ENCODE measurements around the gene GRIP1.

Gene GRIP1

GRCh38 chr12:66678338-66679275, at the start of gene GRIP1:
Gene GRIP1 (minus strand): TSS chr12:66679076. CDS start chr12:66678904, 172 bp downstream.
- DNase-seq (ENCODE audit: low read depth in 3 of 3), result no peak

GRCh38 chr12:66726556-66726955, 47.7 kb upstream of the GRIP1 start:
- no peak for DNase-seq (ENCODE audit: low read depth in 3 of 3)

- DNase-seq (ENCODE audit: low read depth in 3 of 3), result no peak
Measured at GRCh38 chr12:66725031-66725430, 46.2 kb upstream of the GRIP1 start.

- no peak for DNase-seq (ENCODE audit: low read depth in 3 of 3)
Measured at GRCh38 chr12:66724616-66725015, 45.7 kb upstream of the GRIP1 start.

- DNase-seq (ENCODE audit: low read depth in 3 of 3), result no peak
Measured at GRCh38 chr12:66724026-66724425, 45.1 kb upstream of the GRIP1 start.

- DNase-seq (ENCODE audit: low read depth in 3 of 3), result no peak
Measured at GRCh38 chr12:66719862-66720261, 41.0 kb upstream of the GRIP1 start.

GRCh38 chr12:66717036-66717673, 38.3 kb upstream of the GRIP1 start:
- no peak for DNase-seq (ENCODE audit: low read depth in 3 of 3)

GRCh38 chr12:66716522-66716921, 37.6 kb upstream of the GRIP1 start:
- peak in 1 of 3 experiments; percentile 5 for DNase-seq (ENCODE audit: low read depth in 3 of 3)

GRCh38 chr12:66714709-66715108, 35.8 kb upstream of the GRIP1 start:
- no peak for DNase-seq (ENCODE audit: low read depth in 3 of 3)

- no peak for DNase-seq (ENCODE audit: low read depth in 3 of 3)
Measured at GRCh38 chr12:66713984-66714383, 35.1 kb upstream of the GRIP1 start.

GRCh38 chr12:66709893-66710292, 31.0 kb upstream of the GRIP1 start:
- DNase-seq (ENCODE audit: low read depth in 3 of 3), result no peak

GRCh38 chr12:66709457-66709773, 30.5 kb upstream of the GRIP1 start:
- DNase-seq (ENCODE audit: low read depth in 3 of 3), result no peak

- DNase-seq (ENCODE audit: low read depth in 3 of 3), result no peak
Measured at GRCh38 chr12:66708704-66709456, 30.0 kb upstream of the GRIP1 start.

- DNase-seq (ENCODE audit: low read depth in 3 of 3), result no peak
Measured at GRCh38 chr12:66707002-66707697, 28.3 kb upstream of the GRIP1 start.

- DNase-seq (ENCODE audit: low read depth in 3 of 3), result no peak
Measured at GRCh38 chr12:66699738-66700482, 21.0 kb upstream of the GRIP1 start.

GRCh38 chr12:66698558-66698957, 19.7 kb upstream of the GRIP1 start:
- DNase-seq (ENCODE audit: low read depth in 3 of 3), result no peak

GRCh38 chr12:66697404-66697803, 18.5 kb upstream of the GRIP1 start:
- no peak for DNase-seq (ENCODE audit: low read depth in 3 of 3)

- DNase-seq (ENCODE audit: low read depth in 3 of 3), result no peak
Measured at GRCh38 chr12:66694666-66695613, 16.1 kb upstream of the GRIP1 start.

- DNase-seq (ENCODE audit: low read depth in 3 of 3), result no peak
Measured at GRCh38 chr12:66693901-66694513, 15.1 kb upstream of the GRIP1 start.

GRCh38 chr12:66692986-66693385, 14.1 kb upstream of the GRIP1 start:
- DNase-seq (ENCODE audit: low read depth in 3 of 3), result no peak
